ENCODE data around the gene CSTB.
"Not testable (repeated sequence)": the region's sequence is repeated elsewhere in the genome, so short reads cannot be mapped to it uniquely, and the experiment has no call there.

The CSTB gene, protein sequence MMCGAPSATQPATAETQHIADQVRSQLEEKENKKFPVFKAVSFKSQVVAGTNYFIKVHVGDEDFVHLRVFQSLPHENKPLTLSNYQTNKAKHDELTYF

DNA sequence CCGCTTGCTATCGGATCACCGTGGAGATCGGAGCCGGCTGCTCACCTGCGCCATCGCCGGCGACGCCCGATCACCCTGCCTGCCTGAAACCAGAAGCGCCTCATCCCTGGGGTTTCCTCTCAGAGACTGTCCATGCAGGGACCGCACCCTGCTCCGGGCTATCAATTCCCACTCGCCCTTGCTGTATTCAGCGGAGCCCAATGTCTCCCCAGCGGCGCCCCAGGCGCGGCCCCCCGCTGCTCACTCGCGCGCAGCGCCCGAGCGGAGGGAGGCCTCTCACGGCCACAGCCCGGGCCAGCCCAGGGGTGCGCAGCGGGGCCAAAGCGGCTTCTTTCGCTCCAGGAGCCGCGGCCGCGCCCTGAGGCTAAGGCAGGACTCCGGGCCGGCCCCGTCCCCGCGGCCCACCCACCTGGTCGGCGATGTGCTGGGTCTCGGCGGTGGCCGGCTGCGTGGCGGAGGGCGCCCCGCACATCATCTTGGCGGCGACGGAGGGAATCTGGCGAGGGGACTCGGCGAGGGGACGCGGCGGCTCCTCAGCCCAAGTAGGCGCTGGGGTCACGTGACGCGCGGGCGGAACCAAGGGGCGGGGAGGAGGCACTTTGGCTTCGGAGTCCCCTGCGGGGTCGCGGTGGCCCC, at the start of gene CSTB:
CSTB (minus strand) TSS at position 514 of the 636 bp plus-strand sequence; CDS start at position 475, 39 bp downstream.
- DNase-seq (ENCODE audit: low spot score) = peak; percentile 89

DNA sequence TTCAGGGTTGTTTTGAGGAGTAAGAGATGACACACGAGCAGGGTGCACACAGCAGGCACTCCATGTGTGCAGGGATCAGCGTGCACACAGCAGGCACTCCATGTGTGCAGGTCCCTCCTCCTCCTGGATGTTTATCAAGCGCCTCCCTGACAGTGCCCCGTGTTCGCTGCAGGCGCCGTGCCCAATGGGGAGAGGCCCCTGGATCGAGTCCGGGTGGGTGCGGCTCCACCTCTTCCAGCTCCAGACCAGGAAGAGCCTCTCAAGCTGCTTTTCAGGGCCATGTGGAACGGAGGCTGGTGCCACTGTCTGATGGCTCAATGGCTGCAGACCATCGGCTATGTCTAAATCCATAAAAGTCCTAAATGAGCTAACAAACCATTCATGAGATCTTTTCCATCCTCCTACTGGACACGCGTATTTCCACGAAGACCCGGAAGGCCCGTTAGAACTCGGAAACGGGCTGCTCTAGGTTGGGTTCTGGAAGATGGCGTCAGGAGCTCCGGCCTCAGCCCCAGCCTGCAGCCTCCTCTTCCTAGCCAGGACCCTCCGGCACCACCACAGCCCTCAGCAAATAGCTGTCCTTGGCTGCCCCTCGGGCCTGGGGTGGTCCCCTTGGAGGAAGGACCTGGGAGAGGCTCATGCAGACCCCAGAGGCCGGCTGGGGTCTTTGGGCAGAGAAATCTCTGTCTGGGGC, 49.3 kb upstream of the CSTB start:
- no peak for DNase-seq (ENCODE audit: low spot score)

DNA sequence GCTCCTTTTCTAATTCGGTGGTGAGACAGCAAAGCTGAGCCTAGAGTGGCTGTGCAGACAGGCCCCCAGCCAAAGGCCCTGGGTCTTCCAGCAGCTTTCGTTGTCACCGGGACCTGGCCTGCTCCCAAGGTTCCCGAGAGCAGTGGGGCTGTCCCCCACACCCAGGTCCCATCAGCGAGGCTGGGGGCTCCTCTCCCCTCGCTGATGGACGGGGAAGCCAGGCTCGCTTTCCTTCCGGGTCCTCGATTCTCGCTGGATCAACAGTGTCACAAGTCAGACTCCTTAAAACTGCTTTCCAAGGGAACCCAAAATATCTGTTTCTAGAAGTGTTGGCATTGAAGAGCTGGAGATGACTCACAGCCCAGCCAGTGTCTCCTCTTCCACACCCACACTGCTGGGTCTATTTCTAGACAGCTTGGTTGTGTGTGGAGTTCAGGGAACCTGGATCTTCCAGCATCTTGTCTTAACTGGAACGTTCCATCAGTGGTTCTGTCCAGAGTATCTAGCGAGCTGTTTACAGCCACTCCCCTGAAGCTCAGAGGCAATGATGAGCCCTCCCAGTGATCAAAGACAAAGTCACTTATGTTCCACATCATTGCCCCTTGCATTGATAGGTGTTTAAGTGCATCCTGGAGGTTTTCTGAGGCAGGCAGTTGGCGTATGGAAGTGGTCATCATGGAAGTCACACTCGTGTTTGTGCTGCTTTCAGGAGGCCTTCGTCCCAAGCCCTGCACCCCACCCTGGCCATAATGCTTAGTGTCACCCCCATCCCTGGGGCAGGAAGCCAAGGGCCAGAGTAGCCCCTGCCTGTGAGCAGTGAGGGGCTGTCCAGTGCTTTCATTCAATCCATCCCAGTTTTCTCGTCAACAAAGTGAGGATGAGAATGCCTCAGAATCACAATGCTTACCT, 48.5 kb upstream of the CSTB start:
- no peak for DNase-seq (ENCODE audit: low spot score)

DNA sequence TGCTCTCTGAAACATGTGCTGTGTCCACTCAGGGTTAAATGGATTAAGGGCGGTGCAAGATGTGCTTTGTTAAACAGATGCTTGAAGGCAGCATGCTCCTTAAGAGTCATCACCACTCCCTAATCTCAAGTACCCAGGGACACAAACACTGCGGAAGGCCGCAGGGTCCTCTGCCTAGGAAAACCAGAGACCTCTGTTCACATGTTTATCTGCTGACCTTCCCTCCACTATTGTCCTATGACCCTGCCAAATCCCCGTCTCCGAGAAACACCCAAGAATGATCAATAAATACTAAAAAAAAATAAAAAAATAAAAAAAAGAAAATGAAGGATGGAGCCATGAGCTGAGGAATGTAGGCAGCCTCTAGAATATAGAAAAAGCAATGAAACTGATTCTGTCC, 46.6 kb upstream of the CSTB start:
- not testable (repeated sequence) for DNase-seq (ENCODE audit: low spot score)

DNA sequence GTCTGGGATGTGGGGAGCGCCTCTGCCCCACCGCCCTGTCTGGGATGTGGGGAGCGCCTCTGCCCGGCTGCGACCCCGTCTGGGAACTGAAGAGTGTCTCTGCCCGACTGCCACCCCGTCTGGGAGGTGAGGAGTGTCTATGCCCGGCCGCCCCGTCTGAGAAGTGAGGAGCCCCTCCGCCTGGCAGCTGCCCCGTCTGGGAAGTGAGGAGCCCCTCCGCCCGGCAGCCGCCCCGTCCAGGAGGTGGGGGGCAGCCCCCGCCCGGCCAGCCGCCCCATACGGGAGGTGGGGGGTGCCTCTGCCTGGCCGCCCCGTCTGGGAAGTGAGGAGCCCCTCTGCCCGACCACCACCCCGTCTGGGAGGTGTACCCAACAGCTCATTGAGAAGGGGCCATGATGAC, 46.1 kb upstream of the CSTB start:
- DNase-seq (ENCODE audit: low spot score) = not testable (repeated sequence)

DNA sequence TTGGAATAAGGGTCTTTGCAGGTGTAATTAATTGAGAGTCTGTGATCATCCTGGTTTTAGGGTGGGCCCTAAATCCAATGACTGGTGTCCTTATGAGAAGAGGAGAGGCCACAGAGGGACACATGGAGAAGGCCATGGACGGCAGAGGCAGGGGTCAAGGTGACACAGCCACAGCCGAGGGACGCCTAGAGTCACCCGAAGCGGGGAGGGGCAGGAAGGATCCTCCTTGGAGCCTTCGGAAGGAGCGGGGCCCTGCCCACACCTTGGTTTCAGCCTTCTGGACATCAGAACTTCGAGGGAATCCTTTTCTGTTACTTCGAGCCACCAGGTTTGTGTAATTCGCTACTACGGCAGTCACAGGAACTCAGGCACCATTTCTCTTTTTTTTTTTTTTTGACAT, 44.4 kb upstream of the CSTB start:
- DNase-seq (ENCODE audit: low spot score) = no peak

DNA sequence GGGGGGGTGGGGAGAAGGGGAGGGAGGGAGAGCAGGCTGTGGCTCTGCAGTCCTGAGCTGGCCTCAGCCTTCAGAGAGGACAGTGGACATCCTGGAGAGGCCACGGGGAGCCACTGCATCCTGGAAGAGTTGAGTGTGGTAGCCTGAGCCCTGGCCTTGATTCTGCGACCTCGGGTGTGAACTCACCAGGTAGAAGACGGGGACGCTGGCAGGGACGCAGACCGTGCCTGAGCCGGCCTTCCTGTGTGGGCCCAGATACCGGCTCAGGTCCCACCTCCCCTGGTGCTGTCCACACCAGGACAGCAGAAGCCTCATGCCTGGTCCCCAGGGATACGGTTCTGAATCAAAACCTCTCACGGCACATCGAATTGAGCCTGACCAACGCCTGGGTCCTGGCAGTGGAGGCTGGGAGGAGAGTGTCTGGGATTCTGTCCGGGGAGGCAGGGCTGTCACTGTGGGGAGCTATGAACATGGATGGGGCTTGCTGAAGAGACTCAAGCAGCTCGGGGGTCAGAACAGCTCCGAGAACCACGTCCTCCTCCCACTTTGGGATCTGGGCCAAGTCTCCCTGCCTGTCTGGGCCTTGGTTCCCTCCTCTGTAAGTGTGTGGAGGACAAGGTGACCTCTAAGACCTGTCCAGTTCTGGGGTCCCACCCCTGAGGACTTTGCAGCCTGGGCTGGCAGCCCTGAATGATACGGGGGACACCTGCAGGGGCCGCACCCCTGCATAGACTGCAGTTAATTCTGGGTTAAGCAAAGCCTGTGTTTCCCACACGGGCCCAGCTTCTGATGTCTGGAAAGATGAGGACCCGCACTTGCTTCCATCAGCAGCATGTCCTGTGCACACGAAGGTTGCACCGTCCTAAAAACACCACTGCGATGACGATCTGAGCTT, 43.6 kb upstream of the CSTB start:
- DNase-seq (ENCODE audit: low spot score) = no peak

DNA sequence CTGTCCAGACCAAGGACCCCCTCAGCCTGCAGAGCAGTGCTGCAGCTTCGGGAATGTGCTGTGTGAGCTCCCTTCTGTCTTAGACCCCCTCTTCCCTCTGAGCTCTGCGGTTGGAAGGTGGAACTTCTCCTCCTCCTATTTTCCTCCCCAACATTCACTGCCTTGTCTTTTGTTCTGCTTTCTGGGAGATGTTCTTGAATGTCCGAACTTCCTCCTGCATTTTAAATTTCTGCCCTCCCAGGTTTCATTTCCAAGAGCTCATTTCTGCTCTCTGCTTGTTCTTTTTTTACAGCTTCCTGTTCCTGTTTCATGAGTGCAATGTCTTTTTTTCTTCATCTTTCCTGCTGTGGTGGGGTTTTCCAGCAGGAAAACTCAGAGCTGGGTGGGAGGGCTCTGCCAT, 42.6 kb upstream of the CSTB start:
- DNase-seq (ENCODE audit: low spot score) = no peak

DNA sequence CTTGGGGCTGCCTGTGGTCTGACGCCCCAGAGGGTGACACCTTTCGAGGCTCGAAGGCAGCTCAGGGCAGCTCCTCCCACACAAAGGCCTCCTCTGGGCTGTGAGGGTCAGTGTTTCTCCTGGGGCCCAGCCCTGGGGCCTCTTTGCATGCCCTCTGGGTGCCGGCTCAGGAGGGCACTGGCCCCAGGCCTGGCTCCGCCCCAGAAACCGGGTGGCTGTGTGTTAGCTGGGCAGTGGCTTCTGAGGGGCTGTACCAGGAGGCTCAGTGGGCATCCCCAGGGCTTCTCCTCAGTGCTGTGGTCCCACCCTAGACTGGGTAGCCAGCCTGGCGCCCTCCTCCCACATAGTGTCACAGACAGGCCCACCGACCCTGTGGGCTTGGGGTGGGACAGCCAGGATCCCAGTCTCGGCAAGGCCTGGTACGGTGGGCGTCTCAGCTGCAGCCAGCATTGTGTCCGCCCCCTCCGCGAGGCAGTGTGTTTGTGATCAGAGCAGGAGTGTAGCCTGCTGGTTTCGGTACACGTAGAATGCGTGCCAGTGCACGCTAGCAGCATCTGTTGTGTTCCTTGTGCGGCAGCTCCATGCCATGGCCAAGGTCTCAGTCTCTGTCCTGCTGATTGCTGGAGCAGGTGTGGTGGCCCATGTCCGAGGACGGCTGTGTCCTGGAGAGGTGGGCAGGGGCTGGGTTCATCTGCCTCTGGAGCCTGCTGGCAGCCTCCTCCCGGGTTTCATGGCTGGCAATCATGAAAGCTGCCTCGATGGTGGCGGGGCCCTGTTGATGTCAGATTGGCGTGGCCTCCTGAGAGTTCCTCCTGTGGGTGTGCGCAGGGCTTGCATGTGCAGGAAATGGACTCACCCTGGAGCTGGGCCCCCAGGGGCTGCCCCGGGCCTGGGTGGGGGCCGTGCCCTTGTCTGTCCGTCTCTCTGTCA, 41.3 kb upstream of the CSTB start:
- DNase-seq (ENCODE audit: low spot score) = no peak

DNA sequence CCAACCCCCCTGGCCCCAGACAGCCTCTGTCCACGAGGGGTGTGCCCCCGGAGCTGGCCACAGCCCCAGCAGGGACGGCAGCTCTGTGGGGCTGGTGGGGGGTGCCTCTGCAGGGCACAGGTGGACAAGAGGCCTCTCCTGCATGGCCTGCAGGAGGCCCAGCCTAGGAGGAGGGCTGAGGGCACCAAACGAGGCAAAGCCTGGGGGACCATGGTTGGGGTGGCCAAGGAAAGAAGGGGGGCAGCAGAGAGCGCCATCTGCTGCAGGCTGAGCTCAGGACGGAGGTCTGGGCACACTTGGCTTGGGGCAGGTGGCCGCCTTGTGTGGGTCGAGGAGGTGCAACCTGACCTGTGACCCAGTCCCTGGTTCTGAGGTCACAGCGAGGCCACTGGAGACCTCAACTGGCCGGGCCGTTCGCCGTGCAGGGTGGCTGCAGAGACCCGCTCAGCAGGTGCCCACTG, 40.5 kb upstream of the CSTB start:
- peak; percentile 60 for DNase-seq (ENCODE audit: low spot score)

DNA sequence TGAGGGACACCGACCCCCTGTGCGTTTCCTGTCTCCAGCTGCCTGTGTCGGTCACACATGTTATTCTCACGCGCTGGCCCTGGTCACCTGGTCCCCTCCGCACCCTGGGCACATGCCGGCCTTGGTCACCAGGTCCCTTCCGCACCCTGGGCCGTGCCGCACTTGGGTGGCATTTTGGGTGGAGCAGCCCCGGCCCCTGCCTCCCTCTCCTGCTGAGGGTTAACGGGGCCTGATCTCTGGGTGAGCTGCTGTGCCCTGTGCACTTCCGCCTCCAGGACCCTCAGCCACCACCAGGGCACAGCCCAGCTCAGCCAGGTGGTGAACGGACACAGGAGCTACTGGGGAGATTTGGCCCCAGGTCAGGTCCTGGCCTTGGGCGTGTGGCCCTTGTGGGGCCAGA, 39.9 kb upstream of the CSTB start:
- no peak for DNase-seq (ENCODE audit: low spot score)

DNA sequence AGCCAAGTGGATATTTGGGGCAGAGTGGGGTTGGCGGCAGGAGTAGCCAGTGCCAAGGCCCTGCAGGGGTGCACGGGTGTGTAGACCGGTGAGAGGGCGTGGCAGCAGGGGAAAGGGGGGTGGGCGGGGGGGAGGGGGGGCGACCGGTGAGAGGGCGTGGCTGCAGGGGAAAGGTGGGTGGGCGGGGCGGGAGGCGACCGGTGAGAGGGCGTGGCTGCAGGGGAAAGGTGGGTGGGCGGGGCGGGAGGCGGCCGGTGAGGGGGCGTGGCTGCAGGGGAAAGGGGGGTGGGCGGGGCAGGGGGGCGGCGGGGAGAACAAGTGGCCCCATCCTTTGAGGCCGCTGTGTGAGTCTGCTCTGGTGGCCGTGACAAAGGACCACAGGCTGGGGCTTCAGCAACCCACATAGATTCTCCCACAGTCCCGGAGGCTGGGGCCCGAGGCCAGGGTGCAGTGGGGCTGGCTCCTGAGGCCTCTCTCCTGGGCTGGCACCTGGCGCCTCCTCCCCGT, 39.1 kb upstream of the CSTB start:
- peak; percentile 89 for DNase-seq (ENCODE audit: low spot score)

DNA sequence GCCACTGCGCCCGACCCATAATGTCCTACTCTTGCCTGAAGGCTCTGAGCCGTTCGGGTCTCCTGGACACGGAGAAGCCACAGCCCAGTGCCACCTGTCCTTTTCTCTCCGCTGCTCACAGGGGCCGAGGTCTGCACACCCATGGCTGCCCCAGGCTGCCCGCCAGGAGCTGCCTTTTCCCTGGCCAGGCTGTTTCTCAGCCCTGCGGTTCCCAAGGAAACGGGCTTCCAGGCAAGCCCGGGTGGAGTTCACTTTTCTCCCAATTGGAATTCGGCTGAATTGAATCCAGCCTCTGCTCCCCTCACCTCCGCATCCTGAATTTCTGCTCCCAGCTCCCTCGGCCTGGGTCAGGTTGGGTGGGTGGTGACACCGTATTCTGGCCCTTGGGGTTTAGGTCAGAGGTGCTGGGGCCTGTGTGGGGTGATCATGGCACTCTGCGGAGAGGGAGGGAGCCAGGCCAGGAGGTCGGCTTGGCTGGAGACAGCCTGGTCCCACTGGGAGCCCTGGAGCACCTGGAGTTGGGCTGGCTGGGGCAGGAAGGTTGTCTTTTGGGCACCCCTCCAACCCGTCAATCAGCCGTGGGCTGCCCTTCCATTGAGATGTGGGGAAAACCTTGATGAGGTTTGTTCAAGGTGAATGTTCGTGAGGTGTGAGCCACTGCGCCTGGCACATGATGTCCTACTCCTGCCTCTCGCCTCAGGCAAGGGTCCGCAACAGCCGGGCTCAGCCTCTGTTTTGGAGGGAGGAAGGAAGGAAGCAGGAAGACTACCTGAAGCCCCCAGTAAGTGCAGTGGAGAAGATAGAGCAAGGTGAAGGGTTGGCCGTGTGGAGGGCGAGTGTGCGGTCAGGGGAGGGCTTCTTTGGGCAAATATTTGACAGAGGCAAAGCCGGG, 38.4 kb upstream of the CSTB start:
- DNase-seq (ENCODE audit: low spot score) = no peak

DNA sequence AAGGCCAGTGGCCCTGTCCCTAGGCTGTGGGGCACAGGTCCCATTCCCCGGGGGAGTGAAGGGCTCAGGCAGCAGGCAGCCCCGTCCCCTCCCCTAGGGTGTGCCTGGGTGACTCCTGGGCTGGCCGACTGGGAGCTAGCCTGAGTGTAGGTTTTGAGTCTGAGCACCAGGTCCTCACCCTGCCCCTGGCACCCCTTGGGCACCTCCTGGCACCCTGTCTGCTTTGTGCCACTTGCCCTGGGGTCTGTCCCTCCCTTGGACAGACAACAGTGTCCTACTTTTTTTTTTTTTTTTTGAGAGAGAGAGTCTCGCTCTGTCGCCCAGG, 37.5 kb upstream of the CSTB start:
- no peak for DNase-seq (ENCODE audit: low spot score)

DNA sequence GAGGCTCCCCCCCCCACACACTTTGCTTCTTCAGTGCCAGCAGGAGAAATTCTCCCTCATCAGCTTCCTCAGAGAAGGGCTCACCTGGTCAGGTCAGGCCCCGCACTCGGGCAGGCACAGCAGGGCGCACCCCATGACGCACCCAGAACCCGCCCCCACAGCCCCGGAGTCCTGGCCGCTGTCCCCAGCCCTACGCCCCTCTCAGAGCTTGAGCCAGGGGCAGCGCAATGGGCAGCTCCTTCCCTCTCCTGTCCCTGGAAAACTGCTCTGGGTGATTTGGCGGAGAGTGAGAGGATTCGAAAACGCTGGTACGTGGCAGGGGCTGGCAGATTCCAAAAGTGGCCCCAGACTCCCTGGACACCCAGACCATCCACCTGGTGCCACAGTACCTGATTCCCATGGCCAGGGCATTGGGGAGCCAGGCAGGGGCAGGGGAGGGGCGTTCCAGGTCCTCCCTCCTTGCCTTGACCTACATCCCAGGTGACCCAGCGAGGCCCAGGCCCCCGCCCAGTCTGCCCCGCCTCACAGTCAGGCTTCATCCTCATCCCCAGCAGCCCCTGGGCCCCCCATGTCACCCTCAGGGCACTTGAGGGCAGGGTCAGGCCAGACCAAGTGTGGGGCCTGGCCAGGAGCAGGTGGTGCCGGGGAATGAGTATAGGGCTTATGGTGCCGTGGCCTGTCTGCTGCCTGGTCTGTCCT, 37.0 kb upstream of the CSTB start:
- no peak for DNase-seq (ENCODE audit: low spot score)

DNA sequence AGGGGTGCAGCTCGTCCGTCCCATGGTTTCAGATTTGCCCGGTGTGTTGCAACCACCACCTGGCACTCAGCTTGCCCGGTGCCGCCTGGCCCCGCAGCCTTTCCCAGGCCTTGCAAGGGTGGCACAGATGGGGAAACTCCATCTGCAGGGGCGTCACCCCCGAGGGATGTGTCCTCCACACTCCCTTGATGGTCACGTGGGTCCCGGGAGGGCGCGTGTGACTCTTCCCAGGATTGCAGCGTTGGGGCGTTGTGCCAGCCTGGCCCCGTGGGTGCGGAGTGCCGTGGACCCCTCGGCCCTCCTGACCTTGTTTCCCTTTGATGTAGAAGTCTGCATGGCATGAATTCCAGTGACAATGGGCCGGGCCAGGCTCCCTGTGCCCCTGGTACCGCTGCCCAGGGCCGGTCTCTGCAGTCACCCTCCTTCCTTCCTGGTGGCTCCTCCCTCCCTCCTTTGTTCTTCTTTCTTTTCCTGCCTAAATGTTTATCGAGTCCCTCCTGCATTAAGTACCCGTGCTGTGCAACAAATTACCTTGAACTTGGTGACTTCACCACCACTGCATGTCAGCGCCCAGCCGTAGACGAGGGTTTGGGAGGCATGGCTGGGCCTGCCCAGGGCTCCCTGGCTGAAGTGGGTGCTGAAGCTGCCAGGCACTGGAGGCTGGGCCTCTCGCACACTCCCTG, 36.2 kb upstream of the CSTB start:
- no peak for DNase-seq (ENCODE audit: low spot score)

DNA sequence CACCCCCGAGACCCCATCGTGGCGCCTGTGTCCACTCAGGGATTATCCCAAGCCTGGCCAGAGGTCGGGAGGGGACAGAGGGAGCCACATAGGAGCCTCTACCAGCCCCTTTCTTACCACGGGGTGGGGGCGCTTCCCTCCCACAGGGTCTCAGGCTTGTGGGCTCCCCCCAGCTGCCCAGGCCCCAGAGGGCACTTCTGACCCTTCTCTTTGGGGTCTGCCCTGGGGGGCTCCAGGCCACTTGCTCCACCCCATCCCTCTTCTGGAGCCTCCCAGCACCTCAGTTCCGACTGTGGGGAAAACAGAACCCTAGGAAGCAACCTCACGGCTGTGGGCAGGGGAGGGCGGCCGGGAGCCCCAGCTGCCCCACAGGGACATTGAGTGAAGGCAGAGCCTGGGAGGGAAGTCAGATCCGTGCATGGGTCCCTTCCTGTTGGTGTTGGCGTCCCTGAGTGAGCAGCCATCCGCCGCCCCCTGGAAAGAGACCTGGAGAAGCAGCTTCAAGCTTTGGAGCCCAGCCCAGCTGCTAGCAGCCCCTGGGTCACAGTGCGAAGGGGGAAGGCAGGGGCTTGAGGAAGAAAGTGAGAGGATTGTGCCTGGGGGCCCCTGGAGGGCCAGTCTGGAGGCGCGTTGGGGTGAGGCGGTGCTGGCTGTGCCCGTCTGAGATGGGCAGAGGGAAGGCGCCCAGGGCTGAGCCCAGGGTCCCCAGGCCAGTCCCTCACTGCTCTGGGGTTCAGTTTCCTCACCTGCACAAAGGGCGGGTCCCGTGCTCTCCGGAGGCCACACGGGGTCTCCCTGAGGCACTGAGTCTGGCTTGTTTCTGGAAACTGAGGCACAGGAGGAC, 35.4 kb upstream of the CSTB start:
- no peak for DNase-seq (ENCODE audit: low spot score)
